GM13977 (cell line): ENCODE data around the gene CCDC33.

Experiments used
- DNase-seq: peaks from one replicate; pipeline ENCODE4 v3.0.0; 2012; ENCODE audit warnings: low spot score
- in situ Hi-C: fragments of 300-500 bp; cut with MboI; formaldehyde crosslinking; loops from one replicate; pipeline ENCODE4 v1.12.0; 2022; ENCODE audit warnings: low sequenced_read_pairs, low pct_unique_long_range_greater_than_20kb, mixed read lengths, inconsistent platforms; ENCODE audit not compliant: unreplicated experiment
- TF ChIP-seq, protein P1 (sequence below): IDR thresholded peaks from 2 replicates; pipeline ENCODE4 v1.5.1; 2012; ENCODE audit warnings: mild to moderate bottlenecking, control low read depth; ENCODE audit not compliant: insufficient read depth; ENCODE audit errors: extremely low read depth, missing control alignments

The CCDC33 gene

GRCh38 chr15:74369756-74370155 is 133.6 kb downstream of the CCDC33 start:
- in situ Hi-C loops: loop anchor here (10.0 kb wide), 2 partner anchors 255 to 395 kb away; no protein-coding TSS in a partner anchor
- DNase-seq: no peak
- TF ChIP-seq, protein P1, sequence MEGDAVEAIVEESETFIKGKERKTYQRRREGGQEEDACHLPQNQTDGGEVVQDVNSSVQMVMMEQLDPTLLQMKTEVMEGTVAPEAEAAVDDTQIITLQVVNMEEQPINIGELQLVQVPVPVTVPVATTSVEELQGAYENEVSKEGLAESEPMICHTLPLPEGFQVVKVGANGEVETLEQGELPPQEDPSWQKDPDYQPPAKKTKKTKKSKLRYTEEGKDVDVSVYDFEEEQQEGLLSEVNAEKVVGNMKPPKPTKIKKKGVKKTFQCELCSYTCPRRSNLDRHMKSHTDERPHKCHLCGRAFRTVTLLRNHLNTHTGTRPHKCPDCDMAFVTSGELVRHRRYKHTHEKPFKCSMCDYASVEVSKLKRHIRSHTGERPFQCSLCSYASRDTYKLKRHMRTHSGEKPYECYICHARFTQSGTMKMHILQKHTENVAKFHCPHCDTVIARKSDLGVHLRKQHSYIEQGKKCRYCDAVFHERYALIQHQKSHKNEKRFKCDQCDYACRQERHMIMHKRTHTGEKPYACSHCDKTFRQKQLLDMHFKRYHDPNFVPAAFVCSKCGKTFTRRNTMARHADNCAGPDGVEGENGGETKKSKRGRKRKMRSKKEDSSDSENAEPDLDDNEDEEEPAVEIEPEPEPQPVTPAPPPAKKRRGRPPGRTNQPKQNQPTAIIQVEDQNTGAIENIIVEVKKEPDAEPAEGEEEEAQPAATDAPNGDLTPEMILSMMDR: no peak

DNA sequence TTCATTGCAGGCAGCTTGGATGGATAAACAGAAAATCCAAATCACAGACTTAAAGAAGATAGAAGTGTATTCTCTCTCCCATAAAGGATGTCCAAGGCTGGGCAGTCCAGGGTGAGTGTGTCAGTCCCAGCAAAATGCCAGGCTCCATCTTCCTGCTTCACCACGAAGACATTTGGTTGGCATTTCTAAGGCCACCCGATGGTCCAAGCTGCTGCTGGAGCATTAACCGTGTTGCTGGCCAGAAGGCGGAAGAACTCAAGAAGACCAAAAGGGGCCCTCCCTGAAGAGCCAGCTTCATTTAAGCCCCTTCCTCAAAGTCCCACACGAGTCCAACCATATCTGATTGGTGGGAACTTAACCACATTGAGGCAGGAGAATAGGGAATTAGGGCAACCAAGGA is 134.3 kb downstream of the CCDC33 start:
- TF ChIP-seq, protein P1: no peak
- in situ Hi-C loops: loop anchor here (10.0 kb wide), 2 partner anchors 254 to 394 kb away; no protein-coding TSS in a partner anchor
- DNase-seq: no peak

DNA sequence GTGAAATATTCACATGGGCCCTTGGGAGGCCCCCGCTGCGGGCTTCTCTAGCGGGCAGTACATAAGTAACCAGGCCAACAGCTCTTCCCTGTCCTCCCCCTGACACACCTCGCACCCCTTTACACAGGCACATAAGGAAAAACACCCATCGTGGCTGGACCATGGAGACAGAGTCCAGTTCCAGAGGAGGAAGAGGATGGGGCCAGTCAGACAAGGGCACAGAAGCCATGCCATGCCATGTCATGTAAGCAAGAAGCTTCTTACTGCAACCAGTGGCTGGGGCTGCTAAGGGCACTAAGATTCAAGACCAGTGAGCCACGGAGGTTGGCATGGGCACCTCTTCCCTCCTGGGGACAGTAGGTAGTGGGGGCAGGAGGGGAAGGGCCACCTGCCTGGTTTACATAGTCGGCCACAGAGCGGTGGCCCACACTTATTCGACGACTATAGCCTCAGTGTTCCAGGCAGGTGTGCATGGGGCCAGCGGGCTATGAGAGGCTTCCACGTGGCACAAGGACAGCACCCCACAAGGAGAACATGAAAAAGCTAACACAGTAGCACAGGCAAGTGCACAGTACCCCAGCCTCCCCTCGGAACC is 137.0 kb downstream of the CCDC33 start:
- in situ Hi-C loops: loop anchor here (10.0 kb wide), 2 partner anchors 252 to 392 kb away; no protein-coding TSS in a partner anchor
- TF ChIP-seq, protein P1: no peak
- DNase-seq: no peak

GRCh38 chr15:74373731-74374647 is 137.9 kb downstream of the CCDC33 start:
- TF ChIP-seq, protein P1: peak; percentile 97
- peak; percentile 97 for DNase-seq
- in situ Hi-C loops: loop anchor here (10.0 kb wide), 2 partner anchors 251 to 391 kb away; no protein-coding TSS in a partner anchor

DNA sequence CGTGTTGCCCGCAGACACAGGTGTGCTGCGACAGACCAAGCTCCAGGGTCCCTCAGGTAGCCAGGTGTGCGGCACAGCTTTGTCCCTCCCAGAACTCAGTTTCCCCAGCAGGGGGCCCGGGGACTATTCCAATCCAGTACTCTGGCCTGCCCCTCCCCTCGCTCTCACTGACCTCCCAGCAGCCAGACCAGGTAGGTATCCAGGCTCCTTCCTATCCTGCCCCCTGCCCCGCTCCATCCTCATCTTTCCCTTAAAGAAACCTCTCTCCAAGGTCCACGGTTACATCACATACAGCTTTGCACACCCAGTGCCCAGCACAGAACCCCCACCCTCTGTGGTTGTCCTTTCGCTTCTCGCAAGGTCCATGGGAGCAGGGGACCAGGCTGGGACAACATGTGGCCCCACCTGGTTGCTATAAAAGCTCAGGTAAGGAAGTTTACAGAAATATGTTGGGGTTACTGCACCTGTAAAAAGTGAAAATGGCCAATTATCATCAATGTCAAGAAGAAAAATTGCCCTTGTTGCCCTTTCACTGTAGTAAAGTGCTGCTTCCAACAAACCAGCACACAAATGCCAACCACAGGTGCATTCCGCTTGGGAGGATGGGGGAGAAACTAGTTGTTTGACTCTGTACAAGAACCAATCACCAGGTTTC is 138.6 kb downstream of the CCDC33 start:
- TF ChIP-seq, protein P1: no peak
- in situ Hi-C loops: loop anchor here (5.0 to 10.0 kb wide), 4 partner anchors 68 to 390 kb away; no protein-coding TSS in a partner anchor
- no peak for DNase-seq

- TF ChIP-seq, protein P1: peak; percentile 89
- in situ Hi-C loops: loop anchor here (5.0 to 10.0 kb wide), 4 partner anchors 67 to 390 kb away; no protein-coding TSS in a partner anchor
- peak; percentile 87 for DNase-seq
Observed at GRCh38 chr15:74375303-74375693, 139.2 kb downstream of the CCDC33 start.
